GM21576 (cell line): ENCODE measurements around the gene FDXR.
"Not testable (repeated sequence)": the region's sequence is repeated elsewhere in the genome, so short reads cannot be mapped to it uniquely, and the experiment has no call there.

Source experiments
- ATAC-seq: cut with Tn5 transposase; IDR thresholded peaks from one replicate; pipeline ENCODE4 v1.9.1; 2021; ENCODE audit warnings: mild to moderate bottlenecking, moderate library complexity; ENCODE audit not compliant: unreplicated experiment

FDXR gene

GRCh38 chr17:74873037-74873873 is 461 bp upstream of the FDXR start:
- ATAC-seq, result peak; percentile 91

- ATAC-seq, result no peak
Measured at GRCh38 chr17:74871356-74872076, 1.3 kb downstream of the FDXR start.

GRCh38 chr17:74870512-74870911 is 2.3 kb downstream of the FDXR start:
- ATAC-seq, result no peak

- ATAC-seq, result not testable (repeated sequence)
Measured at GRCh38 chr17:74870028-74870427, 2.8 kb downstream of the FDXR start.

GRCh38 chr17:74868908-74869255 is 3.9 kb downstream of the FDXR start:
- ATAC-seq, result no peak

GRCh38 chr17:74868251-74868907 is 4.4 kb downstream of the FDXR start:
- no peak for ATAC-seq

- ATAC-seq, result no peak
Measured at GRCh38 chr17:74866198-74866835, 6.5 kb downstream of the FDXR start.

GRCh38 chr17:74865504-74866197 is 7.1 kb downstream of the FDXR start:
- no peak for ATAC-seq

GRCh38 chr17:74864866-74865395 is 7.9 kb downstream of the FDXR start:
- ATAC-seq, result no peak

GRCh38 chr17:74864297-74864865 is 8.4 kb downstream of the FDXR start:
- ATAC-seq, result no peak

- no peak for ATAC-seq
Measured at GRCh38 chr17:74863420-74864296, 9.1 kb downstream of the FDXR start.

- no peak for ATAC-seq
Measured at GRCh38 chr17:74862919-74863318, 9.9 kb downstream of the FDXR start.

- no peak for ATAC-seq
Measured at GRCh38 chr17:74862108-74862901, 10.5 kb downstream of the FDXR start.

- ATAC-seq, result no peak
Measured at GRCh38 chr17:74861662-74862107, 11.1 kb downstream of the FDXR start.

GRCh38 chr17:74860872-74861661 is 11.7 kb downstream of the FDXR start:
- ATAC-seq, result no peak

GRCh38 chr17:74860229-74860871 is 12.4 kb downstream of the FDXR start:
- no peak for ATAC-seq
